Measurements from ENCODE around the gene TPCN2. TPM values are rescaled to one million over a fixed set of nuclear protein-coding genes. Genes with fewer than 3 reads are reported as not detected.
A peak's percentile ranks its signal among the peaks of the same experiment; 100 is the strongest.

TPCN2 gene
- total and polyA plus RNA-seq, 12 donors: 3.4 to 19.2 (median 7.8) TPM

GRCh38 chr11:69104856-69105395, 56.2 kb downstream of the TPCN2 start:
- no peak for DNase-seq
- no peak overlapping the region for H3K27ac ChIP-seq
- 93 to 95% methylated on average over 21 of the region's 21 CpGs for WGBS, 2 donors
- no peak for ATAC-seq
- no peaks in the 10 kb centered on the region for H3K36me3 ChIP-seq
- peaks cover 3 to 26% (median 16%) of the 10 kb centered on the region in 9 donors for H3K4me1 ChIP-seq
- H3K9me3 ChIP-seq: no peaks in the 10 kb centered on the region
- intact Hi-C loops (cut with DNase I): loop anchor here in 5 of 10 donors (5.0 to 10.0 kb wide), 4 partner anchors 340 to 567 kb away; partner anchors contain the start of gene CCND1 (in 2 of the 5)
- TF ChIP-seq CTCF (IDR thresholded peaks at IDR 0.05): no peak
- H3K27me3 ChIP-seq: peaks cover 0 to 5% (median 0%) of the 10 kb centered on the region in 7 donors
- no peak overlapping the region for H3K4me3 ChIP-seq

GRCh38 chr11:69105461-69106030, 56.8 kb downstream of the TPCN2 start:
- H3K4me1 ChIP-seq: peaks cover 3 to 26% (median 16%) of the 10 kb centered on the region in 9 donors
- 57 to 62% methylated on average over 18 of the region's 18 CpGs for WGBS, 2 donors
- no peaks in the 10 kb centered on the region for H3K36me3 ChIP-seq
- no peak for TF ChIP-seq CTCF (IDR thresholded peaks at IDR 0.05)
- no peak overlapping the region for H3K4me3 ChIP-seq
- no peaks in the 10 kb centered on the region for H3K9me3 ChIP-seq
- intact Hi-C loops (cut with DNase I): loop anchor here in 1 of 10 donors (10.0 kb wide), 1 partner anchor 339 kb away; no protein-coding TSS in a partner anchor
- no peak overlapping the region for H3K27ac ChIP-seq
- H3K27me3 ChIP-seq: peaks cover 0 to 5% (median 0%) of the 10 kb centered on the region in 7 donors
- ATAC-seq: no peak
- no peak for DNase-seq

DNA sequence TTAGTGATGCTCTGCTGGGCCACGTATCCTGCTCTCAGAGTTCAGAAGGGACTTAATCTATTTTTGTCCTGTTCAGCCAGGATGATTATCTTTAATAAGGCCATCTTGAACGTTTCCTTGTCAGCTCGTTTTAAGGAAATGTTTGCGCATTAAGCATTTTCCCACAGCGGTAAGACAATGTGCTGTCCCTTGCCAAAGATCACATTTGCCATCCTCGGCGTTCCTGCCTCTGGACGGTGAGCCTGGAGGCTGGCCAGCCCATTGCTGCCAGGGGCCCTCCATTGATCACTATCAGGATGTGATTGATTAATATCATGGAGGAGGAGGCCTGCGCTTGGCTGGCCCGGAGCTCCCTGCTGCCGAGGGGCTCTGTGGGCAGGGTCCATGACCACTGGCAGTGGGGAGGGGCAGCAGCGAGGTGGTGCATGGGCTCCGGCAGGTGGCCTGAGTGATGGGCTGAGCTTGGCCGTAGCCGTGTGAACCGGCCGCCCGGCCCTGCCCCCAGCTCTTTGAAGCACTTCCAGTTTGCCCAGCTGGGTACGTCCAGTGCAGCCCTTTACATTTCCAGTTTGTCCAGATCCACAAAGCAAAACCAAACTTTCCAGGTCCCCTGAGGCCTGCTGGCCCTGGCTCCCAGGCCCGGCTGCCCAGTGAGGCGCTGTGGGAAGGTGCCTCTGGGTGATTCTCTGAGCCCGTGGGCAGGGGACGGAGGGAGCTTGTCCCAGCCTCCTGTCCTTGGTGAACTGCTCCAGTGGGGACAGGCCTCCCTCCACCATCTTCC, 57.5 kb downstream of the TPCN2 start:
- H3K27ac ChIP-seq: no peak overlapping the region

More for the DNA sequence above, 57.5 kb downstream of the TPCN2 start:
- DNase-seq: no peak
- peak in 1 of 8 donors; percentile 11 for ATAC-seq
- TF ChIP-seq CTCF (IDR thresholded peaks at IDR 0.05): no peak
- WGBS, 2 donors: 65 to 68% methylated on average over 23 of the region's 23 CpGs
- Histone ChIP-seq H3K27me3 (peaks cover 0 to 5% (median 0%) of the 10 kb centered on the region in 7 donors), H3K4me1 (peaks cover 3 to 26% (median 16%) of the 10 kb centered on the region in 9 donors), H3K4me3 (no peak overlapping the region), H3K36me3 (no peaks in the 10 kb centered on the region), H3K9me3 (no peaks in the 10 kb centered on the region)
- intact Hi-C loops (cut with DNase I): loop anchor here in 1 of 10 donors (10.0 kb wide), 1 partner anchor 339 kb away; no protein-coding TSS in a partner anchor

All from heart right ventricle (tissue), 16 donors.